H54 (cell line): ENCODE measurements around the gene EFCAB12.
"Not testable (repeated sequence)": the region's sequence is repeated elsewhere in the genome, so short reads cannot be mapped to it uniquely, and the experiment has no call there.

ENCODE experiments used
- DNase-seq: peaks from one replicate; pipeline ENCODE4 v3.0.0; 2011; ENCODE audit warnings: low spot score, mixed read lengths; ENCODE audit not compliant: insufficient read length
- FAIRE-seq: peaks from 3 replicates; lab custom pipeline; 2011; peaks lifted over from hg19 to GRCh38; lab: Jason Lieb, UNC
- POLR2A ChIP-seq: IDR thresholded peaks from 2 replicates; pipeline ENCODE4 v1.6.1; 2011; ENCODE audit warnings: low read depth, mild to moderate bottlenecking, low read length

EFCAB12 gene

DNA sequence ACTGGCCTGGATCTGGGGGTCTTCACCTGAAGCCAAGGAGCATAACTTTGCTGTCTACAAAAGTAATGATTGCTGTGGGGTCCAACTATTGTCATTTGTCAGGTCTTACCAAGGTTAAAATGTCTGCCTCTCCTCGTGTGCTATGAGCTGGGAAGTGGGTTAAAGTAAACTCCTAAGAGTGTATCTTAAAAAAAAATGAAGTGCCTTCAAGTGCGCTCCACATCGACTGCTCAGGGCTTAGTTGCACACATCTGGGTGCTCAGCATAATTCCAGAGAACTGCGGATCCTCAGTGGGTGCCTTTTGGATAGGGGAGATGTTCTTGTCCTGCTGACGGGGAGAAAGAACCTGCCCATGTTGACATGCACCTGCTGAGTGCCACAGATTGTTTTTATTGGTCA is 40.9 kb downstream of the EFCAB12 start:
- FAIRE-seq (no peak), DNase-seq (no peak)
- TF ChIP-seq POLR2A: no peak

DNA sequence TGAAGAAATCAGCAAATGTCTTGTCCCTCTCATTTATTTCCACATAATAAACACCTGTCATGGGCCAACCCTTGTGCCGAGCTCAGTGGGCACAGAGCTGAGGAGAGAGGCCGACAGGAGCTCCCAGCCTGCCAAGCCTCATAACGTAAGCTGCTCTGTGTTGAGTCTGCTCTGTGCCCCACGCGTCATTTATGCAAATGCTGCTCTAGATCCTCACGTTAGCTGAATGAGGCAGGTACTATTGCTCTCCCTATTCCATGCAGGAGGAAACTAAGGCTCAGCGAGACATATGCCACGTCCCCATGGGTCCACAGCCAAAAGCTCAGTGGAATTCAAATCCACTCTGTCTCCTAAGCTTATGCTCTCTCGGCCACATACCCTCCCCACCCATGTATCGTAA is 41.5 kb downstream of the EFCAB12 start:
- FAIRE-seq (no peak), DNase-seq (no peak)
- TF ChIP-seq POLR2A: no peak

DNA sequence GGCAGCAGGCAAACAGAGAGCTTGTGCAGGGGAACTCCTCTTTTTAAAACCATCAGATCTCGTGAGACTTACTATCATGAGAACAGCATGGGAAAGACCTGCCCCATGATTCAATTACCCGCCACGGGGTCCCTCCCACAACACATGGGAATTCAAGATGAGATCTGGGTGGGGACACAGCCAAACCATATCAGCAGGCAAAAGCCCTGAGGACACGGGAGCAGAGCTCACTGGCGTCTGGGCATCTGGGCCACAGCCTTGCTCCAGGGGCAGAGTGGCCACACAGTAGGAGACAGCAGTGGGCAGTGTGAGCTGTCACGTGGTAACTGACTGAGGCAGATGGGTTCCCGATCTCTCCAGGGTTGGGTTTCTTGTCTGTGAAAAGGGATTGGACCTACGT is 42.9 kb downstream of the EFCAB12 start:
- not testable (repeated sequence) for DNase-seq, FAIRE-seq

DNA sequence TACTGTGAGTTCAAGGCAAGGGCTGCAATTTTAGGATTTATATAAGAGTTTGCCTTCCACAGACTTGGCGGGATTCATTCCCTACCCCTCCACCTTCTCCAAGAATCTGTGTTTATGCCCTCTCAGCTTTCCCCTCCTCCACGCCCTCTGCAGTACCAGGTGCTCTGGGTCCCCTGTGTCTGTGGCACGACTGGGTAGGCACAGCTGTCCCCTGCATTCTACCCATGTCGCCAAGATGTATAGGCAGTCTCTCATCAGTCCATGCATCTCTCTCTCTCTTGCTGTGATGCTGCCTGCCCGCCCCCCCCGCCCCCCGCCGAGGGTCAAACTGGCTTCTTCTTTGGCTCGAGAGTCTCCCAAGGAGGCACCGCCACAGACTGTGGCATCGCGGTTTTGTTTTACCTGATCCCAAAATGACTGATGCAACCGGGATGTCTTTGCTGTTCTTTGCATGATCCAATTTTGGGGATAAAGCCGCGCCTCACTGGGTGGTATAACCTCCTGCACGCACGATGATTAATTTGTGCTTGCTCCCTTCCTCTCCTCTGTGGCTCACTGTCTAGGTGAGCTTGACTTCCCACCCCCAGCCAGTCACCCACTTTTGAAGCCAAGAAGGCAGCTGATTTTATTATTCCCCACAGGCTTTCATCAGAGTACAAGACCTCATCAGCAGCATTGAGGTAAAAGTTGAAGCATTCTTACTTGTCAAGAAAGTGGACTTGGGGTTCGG is 43.7 kb downstream of the EFCAB12 start:
- DNase-seq (no peak), FAIRE-seq (no peak)
- TF ChIP-seq POLR2A: no peak

- not testable (repeated sequence) for FAIRE-seq
Observed at GRCh38 chr3:129384103-129384502, 44.3 kb downstream of the EFCAB12 start.

DNA sequence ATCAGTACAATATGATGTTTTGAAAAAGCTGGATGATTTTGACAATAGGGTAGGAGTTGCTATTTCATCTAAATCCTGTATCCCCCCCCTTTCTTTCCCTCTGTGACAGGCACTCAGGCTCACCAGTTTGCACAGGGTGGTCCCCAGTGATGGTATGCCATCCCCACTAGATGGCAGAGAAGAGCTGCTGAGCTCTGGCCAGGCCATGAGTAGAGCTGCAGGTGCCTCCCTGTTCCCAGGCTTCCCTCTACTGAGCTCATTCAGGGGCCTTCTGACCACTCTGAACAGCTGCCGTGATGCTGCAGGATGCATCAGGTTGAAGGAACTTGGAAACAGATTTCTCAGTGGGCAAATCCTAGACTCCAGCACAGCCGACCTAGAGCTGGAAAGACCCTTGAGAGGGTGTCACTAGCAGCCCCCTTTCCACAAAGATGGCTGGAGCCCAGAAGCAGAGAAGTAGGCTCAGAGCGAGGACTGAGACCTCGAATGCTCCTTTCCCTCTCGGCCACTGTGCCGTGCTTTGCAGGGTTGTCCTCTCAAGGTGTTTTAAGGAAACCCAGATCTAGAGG is 45.1 kb downstream of the EFCAB12 start:
- FAIRE-seq (no peak), DNase-seq (peak; percentile 92)
- TF ChIP-seq POLR2A: no peak

More at GRCh38 chr3:129384103-129384502, 44.3 kb downstream of the EFCAB12 start:
- DNase-seq: not testable (repeated sequence)

DNA sequence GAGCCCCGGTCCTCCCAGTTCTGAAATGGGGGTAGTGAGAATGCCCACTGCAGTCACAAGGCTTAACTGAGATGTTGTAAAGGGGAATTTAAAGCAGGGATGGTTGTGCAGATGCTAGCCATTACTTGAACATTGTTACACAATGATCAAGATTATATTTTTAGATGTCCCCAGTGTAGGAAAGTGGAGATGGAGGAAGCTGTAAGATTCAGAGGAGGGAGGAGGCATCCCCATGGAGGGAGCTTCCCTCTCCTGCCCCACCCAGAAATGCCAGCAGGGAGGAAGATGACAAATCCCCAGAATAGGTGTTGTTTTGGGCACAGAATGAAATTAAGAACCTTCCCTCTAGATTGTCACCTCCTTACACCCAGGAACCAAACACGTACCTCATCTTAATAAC is 46.1 kb downstream of the EFCAB12 start:
- FAIRE-seq (no peak), DNase-seq (no peak)
- TF ChIP-seq POLR2A: no peak

DNA sequence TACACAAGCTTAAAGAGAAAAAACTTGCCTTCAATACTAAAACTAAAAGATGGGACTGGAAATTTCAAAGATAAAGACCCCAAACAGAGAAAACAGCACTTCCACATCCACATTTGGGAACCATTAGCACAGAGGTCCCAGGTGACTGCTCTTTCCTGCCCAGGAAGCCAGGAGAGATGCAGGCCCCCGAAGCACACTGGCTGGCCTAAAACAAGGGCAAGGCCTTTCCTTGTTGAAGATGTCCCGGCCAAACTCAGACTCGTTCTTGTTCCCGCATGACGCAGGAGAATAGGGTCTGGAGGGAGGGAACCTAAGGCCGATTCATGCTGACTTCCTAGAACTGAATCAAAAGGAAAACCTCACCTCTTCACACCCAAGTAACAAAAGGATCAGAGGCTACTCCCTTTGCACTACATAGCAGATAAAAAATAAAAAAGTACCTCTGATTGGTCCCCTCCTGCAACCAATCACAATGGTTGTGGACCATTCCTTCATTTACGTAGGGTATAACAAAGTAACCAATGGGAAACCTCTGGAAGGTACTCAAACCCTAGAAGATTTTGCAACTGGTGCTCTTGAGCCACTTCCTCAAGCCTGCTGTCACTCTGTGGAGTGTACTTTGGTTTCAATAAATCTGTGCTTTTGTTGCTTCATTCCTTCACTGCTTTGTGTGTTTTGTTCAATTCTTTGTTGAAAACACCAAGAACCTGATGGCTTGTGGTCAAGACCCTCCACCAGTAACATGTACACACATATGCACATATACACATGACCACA is 48.7 kb downstream of the EFCAB12 start:
- FAIRE-seq (no peak), DNase-seq (no peak)
- no peak for TF ChIP-seq POLR2A

DNA sequence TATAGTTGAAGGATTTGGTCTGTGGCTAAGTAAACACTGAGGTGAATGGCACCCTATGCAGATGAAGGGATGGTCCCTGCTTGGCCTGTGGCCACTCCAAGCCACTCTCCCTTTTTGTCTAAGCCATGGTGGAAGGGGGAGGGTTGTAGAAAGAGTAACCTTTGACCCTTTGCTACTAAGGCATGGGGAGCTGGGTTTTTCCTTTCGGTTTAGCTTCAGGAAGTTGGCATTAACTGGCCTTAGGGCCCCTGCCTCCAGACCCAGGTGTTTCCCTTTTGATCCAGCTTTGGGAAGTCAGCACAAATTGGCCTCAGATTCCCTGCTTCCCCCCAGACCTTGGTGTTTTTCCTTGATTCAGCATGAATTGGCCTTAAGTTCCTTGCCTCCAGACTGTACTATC is 49.5 kb downstream of the EFCAB12 start:
- no peak for TF ChIP-seq POLR2A
- DNase-seq: no peak
- FAIRE-seq: no peak

- DNase-seq (no peak), FAIRE-seq (no peak)
- no peak for TF ChIP-seq POLR2A
Observed at GRCh38 chr3:129377615-129378014, 50.8 kb downstream of the EFCAB12 start.

DNA sequence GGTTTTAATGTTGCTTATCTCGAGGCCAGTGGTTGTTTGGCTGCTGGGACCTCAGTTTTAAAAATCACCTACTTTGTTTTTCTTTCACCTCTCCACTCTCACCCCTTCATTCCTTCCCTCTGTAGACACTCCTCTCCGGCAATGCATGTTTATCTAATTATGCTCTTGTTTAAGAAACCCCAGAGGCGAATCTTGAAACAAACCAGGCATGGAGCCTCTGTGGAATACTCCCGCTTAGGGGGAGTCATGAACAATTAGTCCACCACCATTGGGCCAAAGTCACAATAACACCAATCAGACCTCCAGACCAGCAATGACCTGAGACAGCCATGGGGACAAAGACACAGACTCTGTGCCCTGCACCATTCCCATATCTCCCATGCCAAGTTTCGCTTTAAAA is 53.3 kb downstream of the EFCAB12 start:
- FAIRE-seq (no peak), DNase-seq (no peak)

DNA sequence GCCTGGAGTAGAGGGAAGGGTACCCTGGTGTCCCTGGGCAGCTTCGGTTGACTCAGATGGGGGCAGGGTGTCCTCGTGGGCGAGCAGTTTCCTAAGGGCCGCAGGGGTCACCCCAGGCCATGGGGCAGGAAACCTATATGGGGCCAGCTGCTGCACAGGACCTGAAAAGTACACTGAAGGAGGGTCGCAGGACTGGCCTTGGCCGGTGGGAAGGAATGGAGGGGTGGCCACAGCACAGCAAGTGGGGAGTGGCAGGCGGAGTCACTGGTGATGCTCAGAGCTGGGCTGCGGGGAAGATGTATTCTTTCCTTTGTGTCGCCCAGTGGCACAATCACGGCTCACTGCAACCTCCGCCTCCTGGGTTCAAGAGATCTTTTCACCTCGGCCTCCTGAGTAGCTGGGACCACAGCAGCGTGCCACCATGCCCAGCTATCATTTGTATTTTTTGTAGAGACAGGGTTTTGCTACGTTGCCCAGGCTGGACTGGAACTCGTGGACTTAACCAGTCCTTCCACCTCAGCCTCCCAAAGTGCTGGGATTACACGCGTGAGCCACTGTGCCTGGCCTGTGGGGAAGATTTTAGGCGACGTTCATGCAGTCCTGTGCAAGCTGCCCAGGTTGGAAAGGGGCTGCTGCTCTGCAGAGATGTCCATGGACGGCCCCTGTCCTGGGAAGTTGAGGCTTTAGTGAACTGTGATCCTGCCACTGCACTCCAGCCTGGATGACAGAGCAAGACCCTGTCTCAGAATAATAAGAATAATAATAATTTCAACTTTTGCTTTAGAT is 57.2 kb downstream of the EFCAB12 start:
- DNase-seq (no peak), FAIRE-seq (no peak)
- TF ChIP-seq POLR2A: no peak

More for the DNA sequence above, 53.3 kb downstream of the EFCAB12 start:
- TF ChIP-seq POLR2A: no peak

GRCh38 chr3:129370248-129370964 is 58.0 kb downstream of the EFCAB12 start:
- FAIRE-seq: no peak
- TF ChIP-seq POLR2A: no peak
- no peak for DNase-seq
